ENCODE results near the gene NTM.

GRCh38 chr11:131977231-131977630 lies 606.8 kb downstream of the NTM start:
- TF ChIP-seq CTCF (IDR thresholded peaks at IDR 0.05) (no peak), ZFX (IDR thresholded peaks at IDR 0.05; ENCODE audit: borderline replicate concordance) (no peak)
